Upper lobe of left lung (tissue), 4 donors: ENCODE results near the gene NDUFAF2.

Source experiments
- CTCF ChIP-seq, 6 experiments: fragments of 450-650 bp in 4 of 6; fragments of 200-600 bp in 2 of 6; sonication (generic) in 2 of 6; IDR thresholded peaks; one replicate each; pipeline ENCODE4 v1.5.1; 2016 to 2019; ENCODE audit warnings: antibody characterized with exemption in 6 of 6
- POLR2A ChIP-seq, 4 donors: fragments of 450-650 bp; IDR thresholded peaks; one replicate each; pipeline ENCODE4 v1.5.1; 2016 to 2017; ENCODE audit warnings: antibody characterized with exemption in 4 of 4, mild to moderate bottlenecking in 2 of 4

DNA sequence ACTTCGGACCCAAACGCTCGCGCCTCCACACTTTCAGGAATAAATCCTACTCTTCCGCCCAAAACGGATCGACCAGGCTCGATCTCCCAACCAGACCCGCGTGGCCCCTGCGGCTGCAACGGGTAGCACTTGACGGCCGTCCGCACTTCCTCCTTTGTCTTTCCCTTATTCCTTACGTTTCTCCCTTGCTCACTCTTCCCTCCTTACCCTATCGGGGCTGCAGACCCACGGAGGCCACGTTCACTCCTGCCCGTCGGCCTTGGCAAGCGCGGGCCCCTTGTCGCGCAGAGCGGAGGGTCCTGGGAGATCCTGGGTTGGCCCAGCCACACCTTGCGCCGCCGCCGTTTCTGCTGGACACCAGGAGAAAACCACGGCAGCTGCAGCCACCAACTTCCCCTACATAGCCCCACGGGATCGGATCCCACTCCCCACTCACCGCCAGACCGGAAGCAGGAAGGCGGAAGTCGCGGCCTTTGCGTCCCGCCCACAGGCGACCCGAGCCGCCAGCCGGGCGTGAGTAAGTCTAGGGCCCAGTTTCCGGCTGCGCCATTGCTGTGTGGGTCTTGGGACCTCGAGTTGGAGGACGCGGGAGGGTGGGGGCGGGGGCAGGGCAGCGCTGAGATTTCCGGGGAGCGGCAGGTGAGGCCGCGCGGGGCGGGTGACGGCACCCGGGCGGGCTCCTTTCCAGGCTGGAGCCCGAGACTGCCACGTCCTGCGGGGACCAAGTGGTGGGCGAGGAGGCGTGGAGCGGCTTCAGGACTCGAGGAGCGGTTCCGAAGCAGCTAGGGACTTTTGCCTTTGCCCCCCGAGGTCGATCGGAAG, 217.2 kb downstream of the NDUFAF2 start, which contains the start of gene SMIM15:
- TF ChIP-seq CTCF (IDR thresholded peaks at IDR 0.05) (peak in 3 of 6 experiments; percentile 21 to 56 (median 41)), POLR2A (IDR thresholded peaks at IDR 0.05) (peak in 2 of 4 donors; percentile 54 to 81)
